Ectodermal cell (in vitro differentiated cells): ENCODE data around the gene ACSF3.

Experiments used
- H3K27ac ChIP-seq: 2 replicates; pipeline ENCODE4 v1.7.0; 2013; ENCODE audit warnings: mild to moderate bottlenecking, low read depth, low read length; ENCODE audit not compliant: insufficient read depth, poor library complexity, severe bottlenecking
- H3K27me3 ChIP-seq: 2 replicates; pipeline ENCODE4 v1.7.0; 2013; ENCODE audit warnings: mild to moderate bottlenecking, low read length; ENCODE audit not compliant: insufficient read depth, control insufficient read depth, poor library complexity, severe bottlenecking
- H3K36me3 ChIP-seq: one replicate; pipeline ENCODE4 v1.7.0; 2013; ENCODE audit warnings: low read length; ENCODE audit not compliant: control insufficient read depth, insufficient read depth
- H3K4me1 ChIP-seq: one replicate; pipeline ENCODE4 v1.7.0; 2013; ENCODE audit warnings: low read length; ENCODE audit not compliant: control insufficient read depth, insufficient read depth
- H3K4me3 ChIP-seq: 2 replicates; pipeline ENCODE4 v1.7.0; 2013; ENCODE audit warnings: low read depth, low read length, control low read depth; ENCODE audit not compliant: insufficient read depth
- H3K9me3 ChIP-seq: 2 replicates; pipeline ENCODE4 v1.7.0; 2013; ENCODE audit warnings: mild to moderate bottlenecking, low read length, moderate library complexity; ENCODE audit not compliant: control insufficient read depth
- WGBS, 2 experiments: methylation state at CpG; one replicate each; pipeline ENCODE4 v1.1.7; 2013; ENCODE audit warnings: missing lambda C conversion rate in 2 of 2; 5-methylcytosine and 5-hydroxymethylcytosine counted together

The ACSF3 gene

DNA sequence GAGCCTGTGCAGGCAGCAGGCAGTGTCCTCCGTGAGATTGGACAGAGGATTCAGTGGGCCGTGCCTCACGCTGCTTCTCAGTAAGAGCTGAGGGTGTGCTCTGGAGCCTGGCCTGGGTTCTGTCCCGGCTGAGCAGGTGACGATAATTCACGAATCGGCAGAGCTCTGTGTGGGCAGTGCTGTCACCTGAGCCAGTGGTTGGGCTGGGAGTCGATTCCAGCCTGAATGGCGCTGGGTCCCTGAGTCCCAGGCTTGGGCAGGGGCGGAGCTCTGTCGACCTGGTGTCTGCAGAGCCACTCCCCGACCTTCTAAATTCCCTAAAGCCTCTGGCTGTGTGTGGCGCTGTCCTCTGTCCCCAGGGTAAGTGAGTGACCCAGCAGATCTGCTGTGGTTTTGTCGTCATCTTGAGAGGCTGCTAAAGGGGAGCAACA is 8.4 kb downstream of the ACSF3 start:
- Histone ChIP-seq H3K4me3 (no peak overlapping the region), H3K9me3 (no peaks in the 10 kb centered on the region), H3K27me3 (no peaks in the 10 kb centered on the region), H3K36me3 (peaks cover 19% of the 10 kb centered on the region), H3K27ac (no peak overlapping the region), H3K4me1 (peaks cover 11% of the 10 kb centered on the region)
- 93% methylated on average over 14 of the region's 14 CpGs for WGBS, 2 experiments

DNA sequence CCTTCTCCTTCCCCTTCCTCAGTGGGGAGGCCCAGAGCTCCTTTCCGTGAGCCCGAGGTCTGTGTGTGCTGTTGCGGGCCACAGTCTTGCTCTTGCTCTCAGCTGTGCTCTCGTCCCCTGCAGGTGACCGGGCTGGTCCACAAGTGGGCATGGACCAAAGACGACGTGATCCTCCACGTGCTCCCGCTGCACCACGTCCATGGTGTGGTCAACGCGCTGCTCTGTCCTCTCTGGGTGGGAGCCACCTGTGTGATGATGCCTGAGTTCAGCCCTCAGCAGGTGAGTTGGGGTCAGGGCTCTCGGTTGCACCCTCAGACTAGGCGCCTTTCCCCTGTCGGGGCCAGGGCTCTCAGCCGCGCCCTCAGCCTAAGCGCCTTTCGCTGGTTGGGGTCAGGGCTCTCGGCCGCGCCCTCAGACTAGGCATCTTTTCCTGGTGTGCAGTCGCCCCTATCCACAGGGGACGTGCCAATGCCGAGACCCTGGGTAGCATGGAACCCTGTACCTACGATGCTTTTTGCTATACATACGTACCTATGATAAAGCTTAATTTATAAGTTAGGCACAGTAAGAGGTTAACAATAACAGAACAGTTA is 8.9 kb downstream of the ACSF3 start:
- H3K4me1 ChIP-seq = peaks cover 6% of the 10 kb centered on the region
- H3K27ac ChIP-seq = no peak overlapping the region
- H3K36me3 ChIP-seq = peaks cover 19% of the 10 kb centered on the region
- WGBS, 2 experiments = 93% methylated on average over 27 of the region's 27 CpGs
- no peaks in the 10 kb centered on the region for H3K9me3 ChIP-seq
- H3K4me3 ChIP-seq = no peak overlapping the region
- H3K27me3 ChIP-seq = no peaks in the 10 kb centered on the region

DNA sequence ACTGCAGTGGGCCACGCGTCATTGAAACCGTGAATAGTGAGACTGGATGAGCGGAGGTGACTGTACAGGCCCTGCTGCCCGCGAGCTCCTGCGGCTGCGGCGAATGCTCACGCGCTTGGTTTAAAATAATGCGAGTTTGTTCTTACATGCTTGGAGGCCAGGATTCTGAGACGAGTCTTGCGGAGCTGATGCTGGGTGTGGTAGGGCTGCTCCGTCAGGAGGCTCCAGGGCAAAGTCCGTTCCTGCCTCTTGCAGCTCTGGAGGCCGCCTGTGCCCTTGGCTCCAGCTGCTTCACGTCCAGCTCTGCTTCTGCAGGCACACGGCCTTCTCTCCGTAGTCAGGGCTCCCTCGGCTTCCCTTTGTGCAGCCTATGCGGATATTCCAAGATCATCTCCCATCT is 9.5 kb downstream of the ACSF3 start:
- 94% methylated on average over 22 of the region's 22 CpGs for WGBS, 2 experiments
- Histone ChIP-seq H3K27ac (no peak overlapping the region), H3K4me1 (peaks cover under 1% of the 10 kb centered on the region), H3K27me3 (no peaks in the 10 kb centered on the region), H3K36me3 (peaks cover 19% of the 10 kb centered on the region), H3K4me3 (no peak overlapping the region), H3K9me3 (no peaks in the 10 kb centered on the region)

DNA sequence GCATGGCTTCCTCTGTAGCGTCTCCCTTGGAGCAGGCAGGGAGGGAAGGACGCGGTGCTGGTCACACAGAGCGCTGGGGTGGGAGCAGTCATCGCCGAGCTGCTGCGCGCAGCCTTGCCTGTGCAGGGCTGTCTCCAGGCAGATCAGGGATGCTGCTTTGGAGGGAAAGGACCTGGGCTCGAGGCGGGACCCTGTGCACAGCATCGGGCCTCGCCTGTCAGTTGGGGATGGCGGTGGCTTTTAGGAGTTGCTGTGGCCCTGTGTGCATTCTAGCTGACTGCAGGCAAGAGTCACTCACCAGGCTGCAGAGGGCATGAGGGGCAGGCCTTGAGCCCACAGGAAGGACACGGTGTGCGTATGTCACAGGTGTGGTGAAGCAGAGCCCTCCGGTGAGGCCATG is 10.1 kb downstream of the ACSF3 start:
- H3K4me3 ChIP-seq = no peak overlapping the region
- H3K27ac ChIP-seq = no peak overlapping the region
- H3K27me3 ChIP-seq = no peaks in the 10 kb centered on the region
- H3K36me3 ChIP-seq = peaks cover 19% of the 10 kb centered on the region
- 91 to 92% methylated on average over 16 of the region's 16 CpGs for WGBS, 2 experiments
- no peaks in the 10 kb centered on the region for H3K4me1 ChIP-seq
- H3K9me3 ChIP-seq = no peaks in the 10 kb centered on the region

DNA sequence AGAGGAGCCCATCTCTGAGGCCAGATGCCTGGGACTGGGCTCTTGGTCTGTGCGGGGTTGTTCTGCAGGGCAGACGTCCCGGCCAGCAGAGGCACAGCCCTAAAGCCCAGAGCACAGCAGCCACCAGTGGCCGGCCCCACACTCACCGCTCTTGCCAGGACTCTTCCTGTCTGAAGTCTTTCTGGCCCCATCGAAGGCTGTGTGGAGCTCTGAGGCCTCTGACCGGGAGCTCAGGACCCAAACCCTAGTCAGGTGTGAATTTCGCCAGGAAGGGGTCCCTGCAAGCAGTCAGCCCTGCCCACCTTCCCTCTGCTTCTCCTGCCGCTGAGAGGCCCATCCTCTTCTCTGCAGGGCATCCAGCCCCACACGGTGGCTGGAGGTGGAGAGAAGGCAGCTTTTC is 10.7 kb downstream of the ACSF3 start:
- H3K27me3 ChIP-seq = no peaks in the 10 kb centered on the region
- WGBS, 2 experiments = 79 to 82% methylated on average over 10 of the region's 10 CpGs
- H3K27ac ChIP-seq = no peak overlapping the region
- H3K36me3 ChIP-seq = peaks cover 19% of the 10 kb centered on the region
- no peak overlapping the region for H3K4me3 ChIP-seq
- H3K4me1 ChIP-seq = no peaks in the 10 kb centered on the region
- H3K9me3 ChIP-seq = no peaks in the 10 kb centered on the region

DNA sequence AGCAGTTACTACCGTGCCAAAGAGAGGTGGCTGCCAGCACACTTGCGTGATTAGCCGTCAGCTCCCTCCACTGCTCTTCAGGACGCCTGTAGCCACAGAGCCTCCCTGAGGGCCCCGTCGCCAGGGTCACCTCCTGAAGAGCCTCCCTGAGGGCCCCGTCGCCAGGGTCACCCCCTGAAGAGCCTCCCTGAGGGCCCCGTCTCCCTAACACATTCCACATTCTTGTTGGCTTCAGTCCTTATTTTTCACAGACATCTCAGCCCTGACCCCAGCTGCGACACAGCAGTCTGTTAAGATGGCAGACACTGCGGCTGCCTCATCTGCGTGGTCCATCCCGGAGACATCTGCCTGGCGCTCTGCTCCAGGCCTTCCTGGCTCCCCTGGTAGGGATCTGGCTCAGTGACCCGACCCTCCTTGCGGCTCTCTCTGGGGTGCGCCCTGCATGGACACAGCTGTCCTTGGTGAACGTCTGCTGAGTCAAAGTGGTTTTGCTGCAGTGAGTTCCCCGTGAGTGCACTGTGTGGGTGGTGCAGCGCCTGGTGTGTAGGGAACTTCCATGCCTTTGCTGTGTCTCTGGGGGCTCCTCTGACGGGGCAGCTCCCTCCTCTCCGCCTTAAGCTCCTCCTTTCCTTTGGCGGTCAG is 11.4 kb downstream of the ACSF3 start:
- Histone ChIP-seq H3K36me3 (peaks cover 19% of the 10 kb centered on the region), H3K4me3 (no peak overlapping the region), H3K4me1 (no peaks in the 10 kb centered on the region), H3K27me3 (no peaks in the 10 kb centered on the region), H3K9me3 (no peaks in the 10 kb centered on the region), H3K27ac (no peak overlapping the region)
- 88 to 90% methylated on average over 23 of the region's 23 CpGs for WGBS, 2 experiments

DNA sequence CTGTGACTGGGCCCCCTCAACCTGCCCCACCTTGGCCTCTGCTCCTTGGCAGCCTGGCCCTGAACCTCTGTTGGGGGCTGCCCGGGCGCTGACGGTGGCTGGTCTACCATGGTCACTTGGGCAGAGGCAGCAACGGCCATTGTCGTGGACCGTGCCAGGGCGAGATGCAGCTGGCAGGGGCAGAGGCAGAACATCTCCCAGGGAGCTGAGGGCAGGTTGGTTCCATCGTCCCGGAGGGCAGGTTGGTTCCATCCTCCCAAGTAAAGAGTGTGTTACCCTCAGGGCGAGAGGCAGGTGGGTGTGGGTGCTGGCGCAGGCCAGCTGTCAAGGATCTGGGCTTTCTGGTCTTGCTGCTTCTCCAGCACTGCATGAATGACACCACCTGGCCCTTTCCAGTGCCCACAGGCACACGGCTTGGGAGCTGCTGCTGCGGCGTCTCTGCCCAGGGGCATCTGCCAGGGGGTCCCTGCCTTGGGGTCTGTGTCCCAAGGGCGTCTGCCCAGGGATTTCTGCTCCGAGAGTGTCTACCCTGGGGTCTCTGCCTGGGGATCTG is 12.0 kb downstream of the ACSF3 start:
- peaks cover 19% of the 10 kb centered on the region for H3K36me3 ChIP-seq
- H3K27ac ChIP-seq = no peak overlapping the region
- H3K27me3 ChIP-seq = no peaks in the 10 kb centered on the region
- 96% methylated on average over 16 of the region's 16 CpGs for WGBS, 2 experiments
- H3K4me3 ChIP-seq = no peak overlapping the region
- H3K9me3 ChIP-seq = no peaks in the 10 kb centered on the region
- no peaks in the 10 kb centered on the region for H3K4me1 ChIP-seq

DNA sequence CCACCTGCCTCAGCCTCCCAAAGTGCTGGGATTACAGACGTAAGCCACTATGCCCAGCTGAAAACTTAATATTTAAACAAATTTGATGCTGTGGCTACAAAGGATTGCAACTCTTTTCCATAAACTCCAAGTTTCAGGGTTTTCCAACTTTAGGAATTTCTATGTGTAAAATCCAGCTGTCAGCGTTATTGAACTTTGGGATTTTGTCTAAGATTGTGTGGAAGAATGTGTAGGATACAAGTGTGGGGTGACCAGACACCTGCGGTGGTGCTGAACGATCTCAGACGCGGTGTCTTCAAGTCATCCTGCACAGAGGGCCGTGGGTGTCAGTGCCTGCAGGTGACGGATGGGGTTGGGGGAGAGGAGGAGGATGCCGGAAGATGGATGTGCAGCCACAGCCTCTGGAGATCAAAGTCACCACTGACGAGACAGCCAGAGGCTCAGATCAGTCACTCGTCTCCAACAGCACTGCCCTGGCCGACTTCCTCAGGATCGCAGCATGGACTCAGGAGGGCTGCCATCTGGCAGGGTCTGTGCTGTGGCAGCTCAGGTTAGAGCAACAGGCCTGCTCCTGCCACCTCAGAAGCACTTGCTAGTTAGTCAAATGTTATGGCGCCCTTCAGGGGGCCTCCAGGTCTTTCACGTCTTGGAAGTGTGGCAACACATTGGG is 13.0 kb downstream of the ACSF3 start:
- 82% methylated on average over 15 of the region's 15 CpGs for WGBS, 2 experiments
- H3K4me3 ChIP-seq = no peak overlapping the region
- H3K27me3 ChIP-seq = no peaks in the 10 kb centered on the region
- peaks cover 16% of the 10 kb centered on the region for H3K36me3 ChIP-seq
- H3K9me3 ChIP-seq = no peaks in the 10 kb centered on the region
- no peaks in the 10 kb centered on the region for H3K4me1 ChIP-seq
- H3K27ac ChIP-seq = no peak overlapping the region

DNA sequence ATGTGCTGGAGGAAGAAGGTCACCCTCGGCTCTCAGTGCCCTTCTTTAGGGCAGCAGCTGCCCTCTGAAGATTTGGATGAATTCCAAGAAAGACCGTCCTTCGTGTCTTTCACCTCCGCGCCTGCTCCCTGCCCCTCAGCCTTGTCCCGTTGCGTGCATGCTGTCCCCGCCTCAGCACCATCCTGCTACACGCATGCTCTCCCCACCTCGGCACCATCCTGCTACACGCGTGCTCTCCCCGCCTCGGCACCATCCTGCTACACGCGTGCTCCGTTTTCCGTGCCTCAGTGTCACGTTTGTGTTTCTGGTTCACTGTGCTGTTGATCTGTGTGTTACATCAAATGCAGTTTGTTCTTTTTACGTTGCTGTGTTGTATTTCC is 13.5 kb downstream of the ACSF3 start:
- WGBS, 2 experiments = 94 to 96% methylated on average over 20 of the region's 20 CpGs
- H3K36me3 ChIP-seq = peaks cover 16% of the 10 kb centered on the region
- no peaks in the 10 kb centered on the region for H3K27me3 ChIP-seq
- H3K4me1 ChIP-seq = no peaks in the 10 kb centered on the region
- no peak overlapping the region for H3K27ac ChIP-seq
- no peaks in the 10 kb centered on the region for H3K9me3 ChIP-seq
- H3K4me3 ChIP-seq = no peak overlapping the region

DNA sequence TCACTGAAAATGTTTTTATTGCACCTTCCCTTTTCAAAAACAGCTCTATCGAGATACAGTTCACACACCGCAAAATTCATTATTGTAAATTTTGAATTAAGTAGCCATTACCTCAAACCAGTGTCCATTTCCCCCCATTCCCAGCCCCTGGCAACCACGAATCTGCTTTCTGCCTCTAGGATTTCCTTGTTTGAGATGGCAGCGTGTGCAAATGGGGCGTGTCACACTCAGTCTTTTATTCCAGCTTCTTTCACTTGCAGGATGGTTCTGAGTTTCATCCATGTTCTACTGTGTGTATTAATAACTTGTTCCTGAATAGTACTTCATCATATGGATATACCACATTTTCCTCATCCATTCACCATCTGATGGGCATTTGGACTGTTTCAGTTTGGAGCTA is 14.8 kb downstream of the ACSF3 start:
- Histone ChIP-seq H3K9me3 (no peaks in the 10 kb centered on the region), H3K4me1 (no peaks in the 10 kb centered on the region), H3K27me3 (no peaks in the 10 kb centered on the region), H3K27ac (no peak overlapping the region), H3K36me3 (peaks cover 6% of the 10 kb centered on the region), H3K4me3 (no peak overlapping the region)
- WGBS, 2 experiments = 95 to 96% methylated on average over 5 of the region's 5 CpGs
